GM19463 (cell line): Measurements from ENCODE around the gene HPN.

Experiments used
- ATAC-seq: cut with Tn5 transposase; IDR thresholded peaks from one replicate; pipeline ENCODE4 v1.9.1; 2021; ENCODE audit warnings: mild to moderate bottlenecking, moderate library complexity; ENCODE audit not compliant: unreplicated experiment

HPN gene

DNA sequence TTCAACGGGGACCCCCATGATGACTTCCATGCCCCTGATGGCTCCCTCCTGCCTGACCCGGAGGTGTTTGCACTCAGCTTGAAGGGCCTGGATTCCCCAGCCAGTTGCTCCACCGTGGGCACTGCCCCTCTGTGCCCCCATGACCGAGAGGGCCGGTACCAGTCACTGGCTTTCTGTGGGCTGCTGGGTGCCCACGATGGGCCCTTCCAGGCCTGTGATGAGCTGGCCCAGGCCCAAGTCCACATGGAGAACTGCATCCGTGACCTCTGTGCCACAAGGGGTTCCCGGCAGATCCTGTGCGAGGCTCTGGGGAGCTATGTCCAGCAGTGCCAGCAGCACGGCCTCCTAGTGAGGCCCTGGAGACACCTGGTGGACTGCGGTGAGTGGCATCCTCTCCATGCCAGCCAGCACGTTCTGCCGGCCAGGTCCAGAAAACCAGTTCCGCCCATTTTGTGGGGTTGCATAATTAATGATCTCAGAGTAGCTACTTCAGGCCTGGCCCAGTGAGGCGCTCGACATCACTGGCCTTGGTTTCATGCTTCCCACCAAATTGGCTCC, 39.2 kb downstream of the HPN start:
- ATAC-seq = no peak

DNA sequence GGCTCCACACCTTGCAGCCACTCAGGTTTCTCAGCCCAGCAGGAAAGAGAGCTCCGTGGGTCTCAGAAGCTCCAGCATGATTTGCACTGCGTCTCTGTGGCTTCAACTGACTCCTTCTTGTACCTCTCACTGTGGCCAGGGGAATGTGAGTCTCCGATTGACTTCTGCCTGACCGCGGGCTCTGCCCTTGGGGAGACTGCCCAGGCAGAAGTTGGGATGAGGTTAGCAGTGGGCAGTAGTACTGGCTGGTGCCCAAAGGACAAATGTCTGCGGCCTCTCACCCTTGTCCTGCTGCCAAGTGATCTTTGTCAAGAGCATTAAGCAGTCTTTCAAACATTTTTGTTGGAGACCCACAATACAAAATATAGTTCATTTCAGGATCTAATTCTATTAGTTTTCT, 39.7 kb downstream of the HPN start:
- ATAC-seq = no peak

DNA sequence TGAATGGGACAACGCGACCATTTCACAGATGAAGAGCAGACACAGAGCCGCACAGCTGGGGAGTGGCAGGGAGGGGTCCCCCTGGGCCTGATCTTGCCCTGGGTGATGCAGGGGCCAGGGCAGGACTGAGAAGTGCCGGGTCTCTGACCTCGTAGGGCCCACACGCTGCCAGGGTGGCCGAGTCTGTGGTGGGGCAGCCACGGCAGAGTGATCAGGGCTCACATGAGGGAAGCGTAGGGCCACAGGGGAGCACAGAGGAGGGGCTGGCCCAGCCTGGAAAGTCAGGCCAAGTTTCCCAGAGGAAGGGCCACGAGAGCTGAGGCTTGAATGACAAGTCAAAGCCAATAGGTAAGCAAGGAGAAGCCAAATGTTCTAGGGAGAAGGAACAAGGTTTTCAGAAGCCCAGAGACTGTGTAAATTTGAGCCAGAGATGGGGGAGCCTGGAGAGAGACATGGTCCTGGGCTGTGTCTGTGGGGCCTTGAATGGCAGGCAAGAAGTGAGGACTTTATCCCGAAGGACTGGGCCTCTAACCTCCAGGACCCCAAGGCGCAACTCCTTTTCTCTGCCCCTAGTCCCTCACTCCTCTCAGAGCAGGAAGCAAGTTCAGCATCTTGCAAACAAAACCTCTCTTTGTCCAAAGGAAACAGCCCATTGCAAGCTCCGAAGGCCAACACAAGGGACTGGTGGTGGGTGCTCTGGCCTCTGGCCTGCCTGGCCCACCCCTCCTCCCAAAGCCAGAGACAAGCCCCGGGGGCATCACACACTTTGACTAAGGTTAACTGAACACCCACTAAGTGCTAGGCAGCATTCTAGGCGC, 42.4 kb downstream of the HPN start:
- no peak for ATAC-seq

DNA sequence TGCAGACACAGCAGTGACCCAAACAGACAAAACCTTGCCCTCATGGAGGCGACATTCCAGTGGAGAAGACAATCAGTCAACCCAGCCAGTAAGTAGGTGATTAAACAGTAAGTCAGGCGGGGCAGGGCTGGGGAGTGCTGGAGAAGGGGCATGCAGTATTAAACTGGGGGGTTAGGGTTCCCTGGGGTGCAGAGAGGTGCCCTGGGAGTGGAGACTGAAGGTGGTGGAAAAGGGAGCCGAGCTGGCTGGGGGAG, 42.9 kb downstream of the HPN start:
- no peak for ATAC-seq

DNA sequence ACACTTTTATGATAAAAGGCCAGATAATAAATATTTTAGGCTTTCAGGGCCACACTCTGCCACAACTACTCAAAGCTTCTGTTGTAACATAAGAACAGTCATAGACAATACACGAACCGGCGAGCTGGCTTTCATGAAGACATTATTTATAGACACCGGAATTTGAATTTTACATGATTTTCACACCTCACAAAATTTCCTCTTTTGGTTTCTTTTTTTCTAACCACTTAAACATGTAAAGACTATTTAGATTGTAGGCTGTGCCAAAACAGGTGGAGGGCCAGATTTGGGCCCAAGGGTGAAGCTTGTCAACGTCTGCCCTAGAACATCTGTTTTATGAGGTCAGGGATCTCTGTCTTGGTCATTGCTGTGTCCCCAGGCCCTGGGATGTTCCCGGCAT, 44.4 kb downstream of the HPN start:
- ATAC-seq = no peak

DNA sequence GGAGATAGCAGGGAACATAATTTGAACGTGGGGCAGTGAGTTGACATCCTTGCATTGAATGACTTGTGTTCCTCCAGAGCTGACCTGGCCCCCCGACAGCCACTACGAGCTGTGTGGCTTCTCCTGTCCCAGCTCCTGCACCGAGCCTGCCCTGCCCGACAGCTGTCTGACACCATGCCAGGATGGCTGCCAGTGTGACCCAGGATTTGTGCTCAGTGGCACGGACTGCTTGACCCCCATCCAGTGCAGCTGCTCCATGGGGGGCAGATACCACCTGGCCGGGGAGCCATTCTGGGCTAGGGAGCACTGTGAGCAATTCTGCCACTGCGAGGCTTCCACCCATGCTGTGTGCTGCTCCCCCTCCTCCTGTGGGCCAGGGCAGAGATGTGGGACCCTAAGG, 44.9 kb downstream of the HPN start:
- ATAC-seq = no peak

DNA sequence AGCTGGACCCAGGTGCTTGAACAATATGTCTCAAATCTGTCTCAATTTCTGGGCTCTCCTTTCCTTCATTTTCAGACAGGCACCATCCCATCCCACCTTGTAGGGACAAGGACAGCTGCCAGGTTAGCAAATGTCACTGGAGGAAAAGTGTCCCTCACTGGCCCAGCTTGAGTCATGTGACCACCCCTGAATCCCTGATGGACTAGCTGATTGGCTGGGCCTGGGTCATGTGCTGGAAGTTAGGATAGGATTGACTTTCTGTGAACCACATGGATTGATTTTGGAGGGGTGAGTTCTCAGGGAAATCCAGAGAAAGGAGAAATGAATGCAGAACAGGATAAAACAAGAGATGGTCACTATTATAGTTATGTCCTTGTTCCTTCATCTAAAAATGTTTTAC, 45.9 kb downstream of the HPN start:
- ATAC-seq = no peak

DNA sequence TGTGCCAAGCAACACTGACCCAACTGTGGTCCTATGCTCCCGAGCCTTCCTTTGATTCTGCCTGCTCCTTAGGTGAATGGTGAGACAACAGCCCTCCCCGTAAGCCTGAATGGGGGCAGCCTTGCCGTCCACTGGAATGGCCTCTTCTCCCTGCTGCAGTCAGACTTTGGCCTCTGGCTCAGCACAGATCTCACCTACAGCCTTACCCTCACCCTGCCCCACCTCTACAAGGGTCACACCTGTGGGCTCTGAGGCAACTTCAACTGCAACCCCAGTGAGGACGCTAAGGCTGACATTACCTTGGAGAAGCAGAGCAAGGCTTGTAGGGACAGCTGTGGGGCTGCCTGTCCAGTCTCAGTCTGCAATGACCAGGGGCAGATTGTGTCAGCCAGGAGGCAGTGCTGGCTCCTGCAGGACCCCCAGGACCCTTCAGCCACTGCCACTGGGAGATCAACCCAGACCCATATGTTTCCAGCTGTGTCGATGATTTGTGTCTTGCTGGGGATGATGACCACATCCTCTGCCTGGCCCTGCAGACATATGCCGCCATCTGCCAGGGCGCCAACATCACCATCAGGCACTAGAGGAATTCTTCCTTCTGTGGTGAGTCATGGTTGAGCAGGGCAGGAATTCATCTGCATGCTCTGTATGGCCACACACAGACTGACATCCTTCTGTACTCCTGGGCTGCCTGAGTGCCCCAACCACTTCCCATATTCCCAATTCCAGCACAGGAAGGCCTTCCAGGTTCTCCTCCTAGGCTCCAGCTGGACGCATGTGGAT, 46.8 kb downstream of the HPN start:
- ATAC-seq = no peak

DNA sequence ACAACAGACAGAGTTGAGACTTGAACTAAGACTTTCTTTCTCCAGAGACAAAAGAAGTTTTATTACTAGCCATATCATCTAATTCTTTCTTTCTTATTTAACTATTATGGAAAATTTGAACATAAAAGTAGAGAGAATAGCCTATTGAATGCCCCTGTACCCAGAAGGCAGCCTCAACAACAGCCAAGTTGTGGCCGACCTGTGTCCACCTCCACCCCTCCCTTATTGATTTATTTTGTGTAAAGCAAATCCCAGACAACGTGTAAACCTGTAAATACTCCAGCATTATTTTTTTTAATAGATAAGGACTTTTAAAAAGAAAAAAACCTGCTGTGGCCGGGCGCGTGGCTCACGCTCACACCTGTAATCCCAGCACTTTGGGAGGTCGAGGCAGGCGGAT, 48.0 kb downstream of the HPN start:
- ATAC-seq = no peak

DNA sequence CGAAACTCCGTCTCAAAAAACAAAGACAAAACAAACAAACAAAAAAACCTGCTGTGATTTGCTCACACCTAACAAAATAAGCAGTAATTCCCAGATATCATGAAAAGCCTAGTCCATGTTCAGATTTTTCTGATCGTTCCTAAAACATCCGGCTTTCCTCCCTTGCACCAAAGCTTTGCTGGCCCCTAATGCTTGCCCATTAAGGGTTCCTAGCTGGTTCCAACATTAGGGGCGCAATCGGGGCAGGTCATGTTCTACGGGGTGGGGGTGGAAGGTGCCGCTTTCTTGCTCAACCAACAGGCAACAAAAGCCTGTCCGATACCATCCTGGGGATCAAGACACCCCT, 48.6 kb downstream of the HPN start:
- ATAC-seq = no peak

DNA sequence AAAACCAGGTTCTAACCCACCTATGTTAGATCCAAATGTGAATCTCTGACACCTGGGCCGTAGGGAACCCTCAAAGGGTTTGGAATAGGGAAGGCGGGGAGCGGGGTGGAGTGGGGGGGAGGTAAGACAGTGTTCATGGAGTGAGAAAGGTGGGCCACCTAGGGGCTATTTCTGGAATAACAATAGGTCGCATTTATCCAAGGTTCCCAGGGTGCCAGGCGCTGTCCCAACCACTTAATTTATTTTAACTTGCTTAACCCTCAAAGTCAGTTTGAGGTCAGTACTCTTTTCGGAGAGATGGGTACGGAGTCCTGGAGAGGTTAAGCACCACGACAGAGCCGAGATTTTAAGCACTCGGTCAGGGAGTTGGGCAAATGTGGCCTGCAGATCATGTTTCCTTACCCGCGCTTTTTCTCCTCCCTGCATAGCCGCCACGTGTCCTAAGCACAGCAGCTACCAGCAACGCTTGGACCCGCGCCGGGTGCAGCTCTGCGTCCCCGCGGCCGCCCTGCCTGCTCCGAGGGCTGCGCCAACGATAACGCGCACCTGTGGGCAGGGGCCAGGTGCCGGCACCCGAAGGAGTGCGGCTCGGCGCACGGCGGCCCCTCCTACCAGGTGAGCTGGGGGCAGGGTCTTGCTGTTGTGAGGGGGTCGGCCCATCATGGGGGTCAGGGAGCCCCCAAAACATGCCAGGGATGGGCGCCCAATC, 49.1 kb downstream of the HPN start:
- ATAC-seq = no peak

DNA sequence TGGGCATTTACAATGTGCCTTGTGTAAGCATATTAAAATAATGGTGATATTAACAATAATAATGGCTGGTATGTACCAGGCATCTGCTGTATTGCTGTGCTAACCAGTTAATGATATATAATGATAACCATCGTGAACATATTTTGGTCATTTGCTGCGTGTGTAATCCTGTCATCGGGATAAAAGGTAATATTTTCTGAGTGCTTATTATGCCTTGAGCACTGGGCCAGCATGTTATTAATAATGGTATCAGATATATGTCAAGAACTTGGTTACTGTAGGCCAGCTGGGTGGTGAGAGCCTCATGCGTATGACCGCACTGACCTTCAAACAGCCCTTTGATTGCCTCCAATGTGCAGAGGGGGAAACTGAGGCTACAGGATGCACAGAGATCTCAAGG, 51.9 kb downstream of the HPN start:
- no peak for ATAC-seq

DNA sequence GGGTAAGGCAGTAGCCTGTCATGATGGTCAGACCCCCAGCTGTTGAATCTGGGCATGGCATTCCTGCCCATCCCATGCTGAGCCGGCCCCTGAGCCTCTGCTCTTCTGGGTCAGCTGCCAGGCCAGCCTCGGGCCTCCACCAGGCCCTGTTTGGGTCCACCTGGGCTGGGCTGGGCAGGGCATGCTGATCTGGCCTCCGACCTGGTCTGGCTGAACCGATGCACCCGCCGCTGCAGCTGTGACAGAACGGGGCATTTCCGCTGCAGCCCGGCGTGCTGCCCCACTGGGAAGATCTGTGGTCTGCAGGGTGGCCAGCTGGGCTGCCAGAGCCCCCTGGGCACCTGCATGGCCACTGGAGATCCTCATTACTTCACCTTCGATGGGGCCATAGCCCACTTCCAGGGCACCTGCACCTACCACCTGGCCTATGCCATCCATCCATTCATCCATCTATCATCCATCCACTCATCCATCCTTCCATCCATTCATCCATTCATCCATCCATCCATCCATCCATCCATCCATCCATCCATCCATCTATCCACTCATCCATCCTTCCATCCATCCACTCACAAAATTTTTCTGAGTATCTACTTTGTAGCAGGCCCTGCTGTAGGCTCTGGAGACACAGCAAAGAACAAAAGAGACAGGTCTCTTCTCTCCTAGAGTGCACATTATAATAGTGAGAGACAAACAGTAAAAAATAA, 52.6 kb downstream of the HPN start:
- no peak for ATAC-seq

DNA sequence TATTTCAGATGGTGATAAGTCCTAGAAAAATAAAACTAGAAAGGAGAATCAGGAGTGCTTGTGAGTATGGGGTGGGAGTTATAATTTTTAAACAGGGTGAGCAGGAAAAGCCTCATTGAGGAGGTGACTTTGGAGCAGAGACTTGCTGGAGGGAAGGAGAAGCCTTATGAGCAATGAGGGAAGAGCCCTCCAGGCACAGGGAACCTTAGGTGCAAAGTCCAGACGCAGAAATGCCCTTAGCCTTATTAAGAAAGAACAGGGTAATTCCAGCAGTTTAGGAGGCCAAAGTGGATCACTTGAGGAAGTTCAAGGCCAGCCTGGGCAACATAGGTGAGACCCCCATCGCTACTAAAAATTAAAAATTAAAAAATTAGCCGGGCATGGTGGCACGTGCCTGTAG, 53.1 kb downstream of the HPN start:
- ATAC-seq = no peak

DNA sequence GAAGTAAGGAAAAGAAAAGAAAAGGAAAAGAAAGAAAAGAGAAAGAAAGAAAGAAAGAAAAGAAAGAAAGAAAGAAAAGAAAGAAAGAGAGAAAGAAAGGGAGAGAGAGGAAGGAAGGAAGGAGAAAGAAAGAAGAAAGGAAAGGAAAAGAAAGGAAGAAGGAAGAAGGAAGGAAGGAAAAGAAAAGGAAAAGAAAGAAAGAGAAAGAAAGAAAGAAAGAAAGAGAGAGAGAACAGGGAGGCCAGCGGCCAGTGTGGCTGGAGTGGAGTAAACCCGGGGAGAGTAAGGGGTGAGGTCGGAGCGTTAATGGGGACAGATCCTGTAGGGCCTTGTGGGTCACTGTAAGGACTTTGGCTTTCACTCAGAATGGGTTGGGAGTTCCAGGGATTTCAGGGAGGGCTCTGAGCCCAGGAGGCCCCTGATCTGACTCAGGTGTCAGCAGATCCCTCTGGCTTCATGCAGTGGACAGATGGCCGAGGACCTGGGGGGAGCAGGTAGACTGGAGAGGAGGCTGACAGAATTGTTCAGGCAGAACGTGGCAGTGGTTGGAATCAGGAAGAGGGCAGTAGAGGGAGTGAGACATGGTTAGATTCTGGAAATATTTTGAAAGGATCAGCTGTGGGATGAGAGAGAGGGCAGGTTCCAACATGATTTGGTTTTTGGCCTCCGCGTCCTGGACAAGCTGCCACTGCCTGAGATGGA, 54.3 kb downstream of the HPN start:
- no peak for ATAC-seq

DNA sequence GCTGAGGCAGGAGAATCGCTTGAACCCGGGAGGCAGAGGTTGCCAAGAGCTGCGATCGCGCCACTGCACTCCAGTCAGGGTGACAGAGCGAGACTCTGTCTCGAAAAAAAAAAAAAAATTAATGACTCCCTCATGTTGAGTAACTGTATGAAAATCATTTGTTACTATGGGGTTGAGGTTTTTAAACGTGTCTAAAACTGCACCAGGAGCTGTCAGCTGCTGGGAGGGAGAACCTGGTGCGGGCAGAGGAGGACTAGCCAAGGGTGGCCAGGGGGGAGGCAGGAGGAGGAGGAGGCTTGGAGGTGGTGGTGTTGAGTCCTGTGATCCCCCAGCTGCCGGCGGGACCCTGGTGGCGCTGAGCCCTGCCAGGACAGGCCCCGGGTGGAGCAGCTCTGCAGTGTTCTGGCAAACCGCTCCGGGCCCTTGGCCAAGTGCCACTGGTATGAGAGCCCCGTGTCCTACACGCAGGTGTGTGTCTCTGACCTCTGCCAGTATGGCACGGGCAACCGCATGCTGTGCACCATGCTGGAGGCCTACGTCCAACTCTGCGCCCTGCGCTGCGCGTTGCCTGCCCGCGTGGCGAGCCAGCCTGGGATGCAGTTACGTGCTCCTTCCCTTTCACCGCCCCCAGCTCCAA, 57.0 kb downstream of the HPN start:
- no peak for ATAC-seq

DNA sequence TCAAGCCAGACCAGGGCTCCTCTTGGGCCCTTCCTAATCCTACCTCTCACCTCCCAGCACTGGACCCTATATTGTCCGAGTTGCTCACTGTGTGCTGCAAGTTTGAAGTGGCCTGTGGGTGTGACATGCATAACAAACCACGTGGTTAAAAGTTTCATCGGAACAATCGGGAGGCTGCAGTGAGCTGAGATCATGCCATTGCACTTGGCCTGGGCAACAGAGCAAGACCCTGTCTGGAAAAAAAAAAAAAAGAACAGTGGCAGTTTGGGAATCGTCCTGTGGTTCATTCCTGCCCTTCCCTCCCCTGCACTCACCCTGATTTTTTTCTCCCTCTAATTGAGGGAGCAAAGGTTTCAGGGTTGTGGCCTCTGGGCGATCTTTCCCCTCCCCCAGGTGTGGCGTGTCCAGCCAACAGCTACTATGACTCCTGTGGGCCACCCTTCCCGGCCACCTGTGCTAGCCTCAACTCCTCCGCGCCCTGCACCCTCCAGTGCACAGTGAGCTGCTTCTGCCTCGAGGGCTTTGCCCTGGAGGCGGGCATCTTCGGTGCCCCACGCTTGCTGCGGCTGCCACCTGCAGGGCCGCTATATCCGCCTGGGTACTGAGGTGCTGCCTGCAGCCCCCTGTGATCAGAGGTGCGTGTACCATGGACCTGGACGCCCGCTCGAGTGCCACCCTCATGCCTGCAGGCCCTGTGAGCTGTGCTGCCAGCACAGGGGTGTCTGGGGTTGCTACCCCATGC, 57.8 kb downstream of the HPN start:
- no peak for ATAC-seq

DNA sequence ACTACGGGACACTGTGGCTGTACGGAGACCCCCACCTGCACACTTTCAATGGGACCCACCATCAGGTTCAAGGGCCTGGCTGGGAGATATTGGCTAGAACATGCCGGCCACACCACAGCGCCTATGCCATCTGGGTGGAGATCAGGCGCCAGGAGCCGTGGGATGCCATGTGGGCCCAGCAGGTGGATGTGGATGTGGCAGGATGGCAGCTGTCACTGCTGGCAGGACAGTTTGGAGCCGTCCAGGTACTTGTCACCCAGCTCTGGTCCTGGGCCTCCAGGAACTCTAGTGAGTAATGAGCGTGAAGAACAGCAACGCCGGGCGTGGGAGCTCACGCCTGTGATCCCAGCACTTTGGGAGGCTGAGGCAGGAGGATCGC, 58.4 kb downstream of the HPN start:
- ATAC-seq = no peak
